Parathyroid adenoma (tissue), 2 donors: ENCODE measurements around the gene TMEM43.
A peak's percentile ranks its signal among the peaks of the same experiment; 100 is the strongest.

Experiments
- H2AFZ ChIP-seq: fragments of 300-600 bp; sonication (generic); one replicate; pipeline ENCODE4 v1.7.0; 2017; ENCODE audit warnings: antibody characterized with exemption, mild to moderate bottlenecking
- H3K27ac ChIP-seq: fragments of 300-600 bp; sonication (generic); one replicate; pipeline ENCODE4 v1.7.0; 2017
- H3K27me3 ChIP-seq: fragments of 300-600 bp; sonication (generic); one replicate; pipeline ENCODE4 v1.7.0; 2017; ENCODE audit warnings: low read length; ENCODE audit not compliant: control insufficient read depth, insufficient read depth
- H3K36me3 ChIP-seq: fragments of 300-600 bp; sonication (generic); one replicate; pipeline ENCODE4 v1.7.0; 2017; ENCODE audit warnings: low read length; ENCODE audit not compliant: control insufficient read depth, insufficient read depth
- H3K4me1 ChIP-seq: fragments of 300-600 bp; sonication (generic); one replicate; pipeline ENCODE4 v1.7.0; 2017; ENCODE audit warnings: control low read depth
- H3K4me2 ChIP-seq: fragments of 300-600 bp; sonication (generic); one replicate; pipeline ENCODE4 v1.7.0; 2017; ENCODE audit warnings: low read length
- H3K4me3 ChIP-seq: fragments of 300-600 bp; sonication (generic); one replicate; pipeline ENCODE4 v1.7.0; 2017; ENCODE audit warnings: low read depth, low read length
- H3K79me2 ChIP-seq: fragments of 300-600 bp; sonication (generic); one replicate; pipeline ENCODE4 v1.7.0; 2017; ENCODE audit warnings: control low read depth
- H3K9ac ChIP-seq: fragments of 300-600 bp; sonication (generic); one replicate; pipeline ENCODE4 v1.7.0; 2017; ENCODE audit warnings: mild to moderate bottlenecking
- H3K9me3 ChIP-seq: fragments of 300-600 bp; sonication (generic); one replicate; pipeline ENCODE4 v1.7.0; 2017; ENCODE audit warnings: low read length; ENCODE audit not compliant: control insufficient read depth
- TF ChIP-seq, protein P1 (sequence below): fragments of 300-600 bp; sonication (generic); IDR thresholded peaks from one replicate; pipeline ENCODE4 v1.7.0; 2017; ENCODE audit warnings: antibody characterized with exemption, mild to moderate bottlenecking
- donor health status: primary hyperparathyroidism.

The TMEM43 gene

DNA sequence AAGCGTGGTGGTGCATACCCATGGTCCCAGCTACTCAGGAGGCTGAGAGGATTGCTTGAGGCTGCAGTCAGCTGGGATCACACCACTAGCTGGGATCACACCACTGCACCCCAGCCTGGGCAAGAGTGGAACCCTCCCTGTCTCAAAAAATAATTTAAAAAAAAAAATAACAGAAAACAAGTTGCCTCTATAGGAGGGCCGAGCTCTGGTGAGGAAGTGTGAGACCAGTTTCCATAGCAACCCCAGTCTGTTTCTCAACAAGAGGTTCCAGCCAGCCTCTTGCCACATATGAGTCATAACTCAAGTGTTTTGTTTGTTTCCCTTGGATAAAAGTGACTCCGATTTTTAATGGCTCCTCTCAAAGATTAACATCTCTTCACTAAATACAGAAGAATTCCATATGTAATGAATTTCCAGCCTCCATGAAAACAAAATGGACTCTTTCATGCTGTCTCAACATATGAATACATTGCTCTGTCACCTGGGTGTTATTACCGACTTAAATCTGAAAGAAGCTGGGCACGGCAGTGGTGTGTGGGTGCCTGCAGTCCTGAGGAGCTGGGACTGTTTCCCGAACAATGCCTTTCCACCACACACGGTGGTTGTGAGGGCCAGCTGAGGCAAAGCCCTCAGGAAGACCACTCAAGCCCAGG is 19.7 kb downstream of the TMEM43 start:
- TF ChIP-seq, protein P1, sequence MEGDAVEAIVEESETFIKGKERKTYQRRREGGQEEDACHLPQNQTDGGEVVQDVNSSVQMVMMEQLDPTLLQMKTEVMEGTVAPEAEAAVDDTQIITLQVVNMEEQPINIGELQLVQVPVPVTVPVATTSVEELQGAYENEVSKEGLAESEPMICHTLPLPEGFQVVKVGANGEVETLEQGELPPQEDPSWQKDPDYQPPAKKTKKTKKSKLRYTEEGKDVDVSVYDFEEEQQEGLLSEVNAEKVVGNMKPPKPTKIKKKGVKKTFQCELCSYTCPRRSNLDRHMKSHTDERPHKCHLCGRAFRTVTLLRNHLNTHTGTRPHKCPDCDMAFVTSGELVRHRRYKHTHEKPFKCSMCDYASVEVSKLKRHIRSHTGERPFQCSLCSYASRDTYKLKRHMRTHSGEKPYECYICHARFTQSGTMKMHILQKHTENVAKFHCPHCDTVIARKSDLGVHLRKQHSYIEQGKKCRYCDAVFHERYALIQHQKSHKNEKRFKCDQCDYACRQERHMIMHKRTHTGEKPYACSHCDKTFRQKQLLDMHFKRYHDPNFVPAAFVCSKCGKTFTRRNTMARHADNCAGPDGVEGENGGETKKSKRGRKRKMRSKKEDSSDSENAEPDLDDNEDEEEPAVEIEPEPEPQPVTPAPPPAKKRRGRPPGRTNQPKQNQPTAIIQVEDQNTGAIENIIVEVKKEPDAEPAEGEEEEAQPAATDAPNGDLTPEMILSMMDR, result no peak
- peak overlapping the region; percentile 23 for H3K4me3 ChIP-seq
- H3K79me2 ChIP-seq, result no peaks in the 10 kb centered on the region
- H3K9ac ChIP-seq, result no peak overlapping the region
- no peaks in the 10 kb centered on the region for H3K4me1 ChIP-seq
- H2AFZ ChIP-seq, result no peak overlapping the region
- H3K4me2 ChIP-seq, result peak overlapping the region; percentile 33
- no peaks in the 10 kb centered on the region for H3K36me3 ChIP-seq
- no peaks in the 10 kb centered on the region for H3K27me3 ChIP-seq
- no peaks in the 10 kb centered on the region for H3K9me3 ChIP-seq
- peak overlapping the region; percentile 65 for H3K27ac ChIP-seq

DNA sequence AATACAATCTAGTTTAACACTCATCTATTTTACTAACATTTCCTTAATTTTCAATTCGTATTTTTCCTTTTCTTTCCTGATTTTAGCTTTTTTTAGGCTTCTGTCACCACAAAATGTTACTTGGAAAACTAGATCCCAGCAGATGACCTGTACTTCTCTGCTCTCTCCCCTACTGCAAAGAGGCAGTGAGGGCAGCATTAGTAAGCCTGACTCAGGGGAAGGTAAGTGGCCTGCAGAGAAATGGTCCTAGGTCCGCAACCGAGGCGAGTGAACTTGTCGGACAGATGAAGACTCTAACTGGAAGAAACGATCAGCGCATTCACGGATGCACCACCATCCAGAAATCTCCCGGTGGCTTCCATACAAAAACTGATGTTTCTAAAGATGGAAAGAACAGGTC is 20.4 kb downstream of the TMEM43 start:
- H2AFZ ChIP-seq, result no peak overlapping the region
- peak overlapping the region; percentile 65 for H3K27ac ChIP-seq
- no peak overlapping the region for H3K4me2 ChIP-seq
- no peaks in the 10 kb centered on the region for H3K27me3 ChIP-seq
- H3K9me3 ChIP-seq, result no peaks in the 10 kb centered on the region
- H3K36me3 ChIP-seq, result no peaks in the 10 kb centered on the region
- no peaks in the 10 kb centered on the region for H3K4me1 ChIP-seq
- TF ChIP-seq, protein P1, result no peak
- no peak overlapping the region for H3K9ac ChIP-seq
- H3K4me3 ChIP-seq, result no peak overlapping the region
- H3K79me2 ChIP-seq, result no peaks in the 10 kb centered on the region

DNA sequence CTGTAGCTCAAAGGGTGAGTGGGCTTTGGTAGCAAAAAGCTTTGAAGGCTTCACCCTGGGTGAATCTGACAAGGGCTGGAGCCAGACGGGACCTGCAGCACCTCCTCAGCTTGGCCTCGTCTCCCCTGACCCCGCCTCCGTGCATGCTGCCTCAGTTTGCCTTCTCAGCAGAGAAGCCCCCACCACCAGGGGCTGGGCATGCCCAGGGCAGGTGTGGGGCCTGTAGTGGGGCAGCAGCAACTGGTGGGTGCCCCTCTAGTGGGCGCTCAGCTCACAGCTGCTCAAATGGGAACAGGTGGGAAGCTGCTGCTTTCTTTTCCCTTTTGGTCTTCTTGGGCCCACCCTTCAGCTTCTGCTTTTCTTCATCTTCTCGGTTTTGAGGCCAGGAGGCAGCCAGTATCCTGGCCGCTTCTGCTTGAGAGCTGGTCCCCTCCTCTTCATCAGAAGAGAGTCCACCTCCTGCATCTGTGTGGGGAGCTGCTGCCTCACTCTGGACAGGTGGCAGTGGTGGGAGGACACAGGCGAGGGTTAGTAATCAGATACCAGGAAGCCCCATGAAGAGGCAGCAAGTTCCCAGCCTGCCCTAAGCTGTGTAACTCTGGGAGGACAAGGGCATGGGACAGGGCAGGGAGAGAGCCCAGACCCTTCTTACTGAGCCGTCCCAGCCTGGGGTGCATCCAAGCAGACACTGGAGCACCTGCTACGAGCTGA is 21.0 kb downstream of the TMEM43 start:
- H3K9me3 ChIP-seq, result no peaks in the 10 kb centered on the region
- no peak overlapping the region for H2AFZ ChIP-seq
- H3K27me3 ChIP-seq, result no peaks in the 10 kb centered on the region
- no peak overlapping the region for H3K4me3 ChIP-seq
- peak overlapping the region; percentile 65 for H3K27ac ChIP-seq
- H3K36me3 ChIP-seq, result no peaks in the 10 kb centered on the region
- no peaks in the 10 kb centered on the region for H3K4me1 ChIP-seq
- TF ChIP-seq, protein P1, result no peak
- no peak overlapping the region for H3K4me2 ChIP-seq
- H3K9ac ChIP-seq, result no peak overlapping the region
- H3K79me2 ChIP-seq, result no peaks in the 10 kb centered on the region

DNA sequence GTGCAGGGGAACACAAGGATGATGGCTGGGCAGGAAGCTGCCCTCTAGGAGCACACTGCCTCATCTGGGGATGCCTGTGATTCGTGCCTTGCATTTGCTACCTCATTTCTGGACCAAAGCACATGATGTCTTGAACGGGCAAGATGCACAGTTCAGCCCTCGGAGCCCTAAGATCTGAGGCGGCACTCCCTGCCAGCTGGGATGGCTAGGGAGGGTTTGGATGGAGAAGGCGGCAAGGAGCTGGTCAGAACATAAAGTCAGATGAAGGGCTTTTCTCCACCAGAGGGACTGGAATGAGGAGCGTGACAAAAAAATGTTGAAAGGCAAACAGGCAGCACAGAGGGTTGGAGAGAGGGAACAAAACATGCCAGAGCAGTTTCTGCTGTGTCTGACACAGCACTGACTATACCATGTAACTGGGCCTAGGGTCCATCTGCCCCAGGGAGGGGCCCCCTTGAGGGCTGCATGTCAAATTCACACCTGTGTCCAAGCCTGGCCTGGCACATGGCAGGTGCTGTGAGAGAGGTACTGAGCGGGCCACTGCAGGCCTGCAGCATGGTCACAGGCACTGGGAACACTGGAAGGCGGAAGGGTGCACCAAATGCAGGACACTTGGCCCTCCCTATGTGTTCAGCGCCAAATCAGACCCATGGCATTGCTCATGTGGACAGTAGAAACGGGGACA is 21.7 kb downstream of the TMEM43 start:
- H3K27me3 ChIP-seq, result no peaks in the 10 kb centered on the region
- H2AFZ ChIP-seq, result no peak overlapping the region
- TF ChIP-seq, protein P1, result no peak
- no peaks in the 10 kb centered on the region for H3K9me3 ChIP-seq
- H3K4me1 ChIP-seq, result no peaks in the 10 kb centered on the region
- H3K27ac ChIP-seq, result no peak overlapping the region
- H3K36me3 ChIP-seq, result no peaks in the 10 kb centered on the region
- H3K4me2 ChIP-seq, result no peak overlapping the region
- H3K9ac ChIP-seq, result no peak overlapping the region
- H3K4me3 ChIP-seq, result no peak overlapping the region
- no peaks in the 10 kb centered on the region for H3K79me2 ChIP-seq
